MM.1S (cell line): ENCODE results near the gene UQCR10.

Experiments
- CTCF ChIP-seq: fragments of 300-600 bp; sonication (generic); IDR thresholded peaks from 2 replicates; pipeline ENCODE4 v1.5.1; 2016; ENCODE audit warnings: antibody characterized with exemption, low read length, mixed read lengths
- EZH2 ChIP-seq: fragments of 300-600 bp; sonication (generic); optimal IDR thresholded peaks from 2 replicates; pipeline ENCODE3; 2017; ENCODE audit warnings: low read depth, mild to moderate bottlenecking, antibody characterized with exemption, low read length, mixed read lengths
- EZH2phosphoT487 ChIP-seq: fragments of 300-600 bp; sonication (generic); IDR thresholded peaks from 2 replicates; pipeline ENCODE4 v1.6.1; 2018; ENCODE audit warnings: antibody characterized with exemption, low read length

DNA sequence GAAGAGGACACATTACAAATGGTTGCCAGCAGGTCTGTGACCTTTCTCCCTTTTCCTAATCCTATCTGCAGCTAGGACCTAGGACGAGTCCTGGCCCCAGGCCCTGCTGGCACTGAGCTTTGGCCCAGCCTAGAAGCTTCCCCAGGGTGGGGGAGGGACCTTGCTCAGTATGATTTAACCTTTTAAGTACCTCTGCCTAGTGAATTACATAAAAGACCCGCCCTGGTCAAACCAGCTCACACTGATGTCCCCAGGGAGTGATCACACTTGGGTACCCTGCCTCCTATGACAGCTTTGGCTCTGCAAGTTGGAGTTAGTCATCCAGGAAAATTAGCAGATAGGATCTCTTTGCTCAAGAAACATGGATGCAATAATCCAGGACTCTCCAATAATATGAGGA is 49.0 kb downstream of the UQCR10 start:
- TF ChIP-seq EZH2 (no peak), CTCF (no peak), EZH2phosphoT487 (no peak)
